Activated CD8-positive, alpha-beta memory T cell treated with anti-CD3 and anti-CD28 coated beads, Interleukin-2, amount 50 U/mL, for 4 hours (primary cell): ENCODE data around the gene MYBBP1A.

Source experiments
- DNase-seq: peaks from one replicate; pipeline ENCODE4 v3.0.0-alpha.2; 2020

MYBBP1A gene

GRCh38 chr17:4515501-4515900 is 39.7 kb downstream of the MYBBP1A start:
- DNase-seq = no peak

GRCh38 chr17:4514779-4515178 is 40.4 kb downstream of the MYBBP1A start:
- no peak for DNase-seq

- no peak for DNase-seq
Measured at GRCh38 chr17:4514206-4514605, 41.0 kb downstream of the MYBBP1A start.

GRCh38 chr17:4513113-4514032 is 41.8 kb downstream of the MYBBP1A start:
- DNase-seq = no peak

- no peak for DNase-seq
Measured at GRCh38 chr17:4512156-4513112, 42.8 kb downstream of the MYBBP1A start.

GRCh38 chr17:4511199-4511932 is 43.8 kb downstream of the MYBBP1A start:
- DNase-seq = no peak

GRCh38 chr17:4510618-4510941 is 44.6 kb downstream of the MYBBP1A start:
- no peak for DNase-seq

- no peak for DNase-seq
Measured at GRCh38 chr17:4509923-4510617, 45.1 kb downstream of the MYBBP1A start.

GRCh38 chr17:4509401-4509800 is 45.8 kb downstream of the MYBBP1A start:
- DNase-seq = no peak

- DNase-seq = no peak
Measured at GRCh38 chr17:4508207-4508606, 47.0 kb downstream of the MYBBP1A start.

- no peak for DNase-seq
Measured at GRCh38 chr17:4507361-4508111, 47.6 kb downstream of the MYBBP1A start.

GRCh38 chr17:4506892-4507291 is 48.3 kb downstream of the MYBBP1A start:
- DNase-seq = no peak

- DNase-seq = no peak
Measured at GRCh38 chr17:4506175-4506813, 48.9 kb downstream of the MYBBP1A start.

- DNase-seq = no peak
Measured at GRCh38 chr17:4505187-4505586, 50.0 kb downstream of the MYBBP1A start.

GRCh38 chr17:4504188-4504587 is 51.0 kb downstream of the MYBBP1A start:
- no peak for DNase-seq

GRCh38 chr17:4503283-4504025 is 51.7 kb downstream of the MYBBP1A start:
- DNase-seq = no peak

GRCh38 chr17:4502466-4503154 is 52.6 kb downstream of the MYBBP1A start:
- no peak for DNase-seq

- DNase-seq = no peak
Measured at GRCh38 chr17:4501295-4501949, 53.8 kb downstream of the MYBBP1A start.

GRCh38 chr17:4500191-4500571 is 55.0 kb downstream of the MYBBP1A start:
- no peak for DNase-seq
